ENCODE results near the gene ADPRHL1. TPM values are rescaled to one million over a fixed set of nuclear protein-coding genes. Genes with fewer than 3 reads are reported as not detected.

Gene ADPRHL1
- total and polyA plus RNA-seq, 10 donors: 0.52 to 4.3 (median 1.5) TPM

DNA sequence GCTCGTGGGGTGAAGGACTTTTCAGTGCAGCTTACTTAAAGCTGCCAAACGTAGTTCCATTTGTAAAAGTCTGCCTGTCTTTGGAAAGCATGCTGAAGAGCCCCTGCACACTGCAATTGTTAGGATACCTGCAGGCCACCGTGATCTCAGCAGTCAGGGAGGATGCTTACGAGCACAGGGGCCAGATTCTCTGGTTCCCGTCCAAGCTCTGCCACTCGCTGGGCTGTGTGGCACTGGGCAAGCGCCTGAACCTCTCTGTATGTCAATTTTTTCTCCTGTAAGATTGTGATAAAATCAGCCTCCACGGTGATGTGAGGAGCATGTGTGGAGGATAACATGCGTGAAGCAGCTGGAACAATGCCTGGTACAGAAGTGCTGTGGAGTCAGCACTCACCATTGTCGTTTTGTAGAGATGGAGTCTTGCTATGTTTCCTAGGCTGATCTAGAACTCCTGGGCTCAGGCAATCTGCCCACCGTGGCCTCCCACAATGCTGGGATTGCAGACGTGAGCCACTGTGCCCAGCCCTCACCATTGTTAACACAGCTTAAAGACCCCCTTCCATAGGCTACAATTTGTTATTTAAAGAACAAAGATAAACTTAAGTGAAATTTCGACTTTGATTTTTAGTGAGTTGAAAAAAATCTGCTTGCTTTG lies 3.5 kb downstream of the ADPRHL1 start:
- H3K4me3 ChIP-seq: peak overlapping the region in 6 of 8 donors; percentile 19 to 55 (median 26)
- no peaks in the 10 kb centered on the region for H3K27me3 ChIP-seq (replicated peaks in 1 of 7)
- intact Hi-C loops (cut with DNase I; ENCODE audit: low total_unique reads): loop anchor here (10.0 kb wide), 1 partner anchor 115 kb away; no protein-coding TSS in a partner anchor
- no peak for DNase-seq
- no peaks in the 10 kb centered on the region for H3K9me3 ChIP-seq
- H3K36me3 ChIP-seq: peaks cover 0 to 30% (median 4%) of the 10 kb centered on the region in 6 donors
- peak overlapping the region; percentile 26 to 86 (median 79) for H3K27ac ChIP-seq
- TF ChIP-seq POLR2AphosphoS5 (IDR thresholded peaks at IDR 0.05): peak in 1 of 3 donors; percentile 2
- TF ChIP-seq, protein P1, sequence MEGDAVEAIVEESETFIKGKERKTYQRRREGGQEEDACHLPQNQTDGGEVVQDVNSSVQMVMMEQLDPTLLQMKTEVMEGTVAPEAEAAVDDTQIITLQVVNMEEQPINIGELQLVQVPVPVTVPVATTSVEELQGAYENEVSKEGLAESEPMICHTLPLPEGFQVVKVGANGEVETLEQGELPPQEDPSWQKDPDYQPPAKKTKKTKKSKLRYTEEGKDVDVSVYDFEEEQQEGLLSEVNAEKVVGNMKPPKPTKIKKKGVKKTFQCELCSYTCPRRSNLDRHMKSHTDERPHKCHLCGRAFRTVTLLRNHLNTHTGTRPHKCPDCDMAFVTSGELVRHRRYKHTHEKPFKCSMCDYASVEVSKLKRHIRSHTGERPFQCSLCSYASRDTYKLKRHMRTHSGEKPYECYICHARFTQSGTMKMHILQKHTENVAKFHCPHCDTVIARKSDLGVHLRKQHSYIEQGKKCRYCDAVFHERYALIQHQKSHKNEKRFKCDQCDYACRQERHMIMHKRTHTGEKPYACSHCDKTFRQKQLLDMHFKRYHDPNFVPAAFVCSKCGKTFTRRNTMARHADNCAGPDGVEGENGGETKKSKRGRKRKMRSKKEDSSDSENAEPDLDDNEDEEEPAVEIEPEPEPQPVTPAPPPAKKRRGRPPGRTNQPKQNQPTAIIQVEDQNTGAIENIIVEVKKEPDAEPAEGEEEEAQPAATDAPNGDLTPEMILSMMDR (IDR thresholded peaks at IDR 0.05 in 8 of 11, conservative IDR thresholded peaks at IDR 0.05 in 3 of 11): no peak
- peaks cover 0 to 38% (median 16%) of the 10 kb centered on the region in 6 donors for H3K4me1 ChIP-seq
- WGBS, 5 donors: 64 to 85% (median 81%) methylated on average over 13 of the region's 13 CpGs

DNA sequence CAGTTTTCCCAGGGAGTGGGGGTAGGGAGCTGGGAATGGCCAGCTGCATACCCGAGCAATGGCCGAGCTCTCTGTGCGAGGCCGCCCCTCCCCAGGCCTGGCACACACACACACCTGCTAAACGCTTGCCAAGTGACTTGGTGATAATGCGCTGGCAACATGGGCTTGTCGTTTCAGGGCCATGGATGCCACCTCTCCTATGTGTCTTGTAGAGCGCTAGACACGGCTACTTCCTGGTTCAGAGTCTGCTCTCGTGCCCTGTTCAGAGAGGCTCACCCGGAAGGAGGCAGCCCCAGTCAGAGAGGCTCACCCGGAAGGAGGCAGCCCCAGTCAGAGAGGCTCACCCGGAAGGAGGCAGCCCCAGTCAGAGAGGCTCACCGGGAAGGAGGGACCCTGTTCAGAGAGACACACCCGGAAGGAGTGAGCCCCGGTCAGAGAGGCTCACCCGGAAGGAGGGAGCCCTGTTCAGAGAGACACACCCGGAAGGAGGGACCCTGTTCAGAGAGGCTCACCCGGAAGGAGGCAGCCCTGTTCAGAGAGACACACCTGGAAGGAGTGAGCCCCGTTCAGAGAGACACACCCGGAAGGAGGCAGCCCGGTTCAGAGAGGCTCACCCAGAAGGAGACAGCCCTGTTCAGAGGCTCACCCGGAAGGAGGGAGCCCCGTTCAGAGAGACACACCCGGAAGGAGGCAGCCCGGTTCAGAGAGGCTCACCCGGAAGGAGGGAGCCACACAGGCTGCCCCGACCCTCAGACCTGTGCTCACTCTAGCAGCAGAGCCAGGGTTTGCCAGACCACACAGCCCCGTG lies 4.2 kb downstream of the ADPRHL1 start:
- no peaks in the 10 kb centered on the region for H3K9me3 ChIP-seq
- WGBS, 5 donors: 53 to 80% (median 66%) methylated on average over 20 to 29 of the region's 29 CpGs
- TF ChIP-seq POLR2A (IDR thresholded peaks at IDR 0.05) (no peak), POLR2AphosphoS5 (IDR thresholded peaks at IDR 0.05) (peak in 2 of 3 donors; percentile 59 to 63)
- TF ChIP-seq, protein P1 (IDR thresholded peaks at IDR 0.05 in 8 of 11, conservative IDR thresholded peaks at IDR 0.05 in 3 of 11): no peak
- H3K27ac ChIP-seq: peak overlapping the region; percentile 65 to 86 (median 79)
- H3K27me3 ChIP-seq (replicated peaks in 1 of 7): no peaks in the 10 kb centered on the region
- H3K36me3 ChIP-seq: peaks cover 0 to 25% (median 4%) of the 10 kb centered on the region in 6 donors
- peak overlapping the region in 6 of 8 donors; percentile 22 to 55 (median 26) for H3K4me3 ChIP-seq
- peak; percentile 80 for DNase-seq
- intact Hi-C loops (cut with DNase I; ENCODE audit: low total_unique reads): no loop called here
- H3K4me1 ChIP-seq: peaks cover 0 to 39% (median 16%) of the 10 kb centered on the region in 6 donors

DNA sequence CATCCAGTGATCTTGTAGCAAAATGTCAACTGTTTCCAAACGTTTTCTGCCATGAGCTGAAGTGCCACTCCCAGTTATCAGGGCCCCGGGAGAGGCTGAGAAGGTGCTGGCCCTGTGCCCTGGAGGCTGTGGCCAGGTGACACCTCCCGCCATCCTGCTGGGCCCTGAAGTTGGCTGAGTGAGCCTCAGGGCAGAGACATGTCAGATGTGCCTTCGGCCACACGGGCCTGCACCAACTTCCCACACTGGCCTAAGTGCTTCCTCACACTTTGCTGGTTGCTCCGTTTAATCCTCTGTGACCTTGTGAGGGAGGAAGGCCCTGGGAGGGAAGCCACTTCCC lies 4.8 kb downstream of the ADPRHL1 start:
- Histone ChIP-seq H3K36me3 (peaks cover 0 to 25% (median 3%) of the 10 kb centered on the region in 6 donors), H3K27ac (peak overlapping the region; percentile 65 to 86 (median 79)), H3K27me3 (replicated peaks in 1 of 7) (no peaks in the 10 kb centered on the region), H3K4me3 (peak overlapping the region in 5 of 8 donors; percentile 22 to 55 (median 25)), H3K4me1 (peaks cover 0 to 39% (median 16%) of the 10 kb centered on the region in 6 donors), H3K9me3 (no peaks in the 10 kb centered on the region)
- TF ChIP-seq, protein P1 (IDR thresholded peaks at IDR 0.05 in 8 of 11, conservative IDR thresholded peaks at IDR 0.05 in 3 of 11): peak in 1 of 11 experiments; percentile 17
- TF ChIP-seq POLR2A (IDR thresholded peaks at IDR 0.05) (no peak), POLR2AphosphoS5 (IDR thresholded peaks at IDR 0.05) (peak in 1 of 3 donors; percentile 44)
- no peak for DNase-seq
- WGBS, 5 donors: 47 to 58% (median 52%) methylated on average over 5 to 6 of the region's 6 CpGs
- intact Hi-C loops (cut with DNase I; ENCODE audit: low total_unique reads): no loop called here

DNA sequence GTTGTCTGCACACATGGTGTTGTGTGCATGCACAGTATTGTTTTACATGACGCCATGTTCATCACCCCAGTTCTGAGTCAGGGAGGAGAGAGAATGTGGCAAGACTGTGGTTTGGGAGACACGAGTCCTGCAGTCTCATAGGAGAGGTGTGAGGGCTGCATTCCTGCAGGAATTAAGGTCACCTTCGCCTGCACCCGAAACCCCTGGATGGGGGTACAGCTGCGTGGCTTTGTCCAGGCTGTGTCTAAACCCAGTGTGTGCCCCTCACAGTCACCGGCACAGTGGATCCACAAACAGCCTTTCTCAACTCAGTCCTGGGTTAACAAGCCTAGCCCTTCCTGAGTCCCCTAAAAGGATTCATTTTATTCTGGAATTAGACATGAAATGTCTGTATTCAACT lies 5.7 kb downstream of the ADPRHL1 start:
- Histone ChIP-seq H3K4me3 (no peak overlapping the region), H3K9me3 (no peaks in the 10 kb centered on the region), H3K4me1 (peaks cover 0 to 39% (median 16%) of the 10 kb centered on the region in 6 donors), H3K27me3 (replicated peaks in 1 of 7) (no peaks in the 10 kb centered on the region), H3K36me3 (peaks cover 0 to 23% (median 0%) of the 10 kb centered on the region in 6 donors), H3K27ac (peak overlapping the region in 3 of 8 donors; percentile 82 to 86 (median 84))
- TF ChIP-seq POLR2AphosphoS5 (IDR thresholded peaks at IDR 0.05) (no peak), POLR2A (IDR thresholded peaks at IDR 0.05) (no peak)
- TF ChIP-seq, protein P1 (IDR thresholded peaks at IDR 0.05 in 8 of 11, conservative IDR thresholded peaks at IDR 0.05 in 3 of 11): no peak
- intact Hi-C loops (cut with DNase I; ENCODE audit: low total_unique reads): no loop called here
- 88 to 94% (median 92%) methylated on average over 6 of the region's 6 CpGs for WGBS, 5 donors
- DNase-seq: no peak

All from spleen (tissue), 11 donors.